HCT116 (cell line): ENCODE data around the gene GPRC5B.

Experiments used
- CTCF ChIP-seq, 3 experiments: fragments of 200-600 bp in 1 of 3; sonication (generic) in 1 of 3; IDR thresholded peaks in 2 of 3; conservative IDR thresholded peaks in 1 of 3; 2 replicates each; pipeline ENCODE4 v1.5.1; 2012 to 2017; ENCODE audit warnings: low read depth in 2 of 3, low read length in 2 of 3, antibody characterized with exemption in 1 of 3, borderline replicate concordance in 1 of 3, control low read depth in 1 of 3, mild to moderate bottlenecking in 1 of 3, mixed read lengths in 1 of 3, mixed run types in 1 of 3, moderate library complexity in 1 of 3; ENCODE audit not compliant: insufficient read depth in 1 of 3
- POLR2A ChIP-seq: IDR thresholded peaks from 2 replicates; pipeline ENCODE4 v1.7.0; 2011; ENCODE audit warnings: borderline replicate concordance; ENCODE audit not compliant: insufficient read depth, insufficient read length; ENCODE audit errors: extremely low read depth
- ZNF274 ChIP-seq: fragments of 200-500 bp; sonication (Bioruptor generic); IDR thresholded peaks from 2 replicates; pipeline ENCODE4 v1.6.1; 2014; ENCODE audit warnings: mild to moderate bottlenecking, low read depth, low read length, inconsistent platforms
- TF ChIP-seq, protein P1 (sequence below): IDR thresholded peaks from 2 replicates; pipeline ENCODE4 v1.6.1; 2012

- TF ChIP-seq CTCF (IDR thresholded peaks at IDR 0.05 in 2 of 3, conservative IDR thresholded peaks at IDR 0.05 in 1 of 3; ENCODE audit: borderline replicate concordance in 1 of 3, insufficient read depth in 1 of 3, low read depth in 2 of 3, low read length in 2 of 3) (no peak), ZNF274 (no peak), POLR2A (no peak)
- TF ChIP-seq, protein P1, sequence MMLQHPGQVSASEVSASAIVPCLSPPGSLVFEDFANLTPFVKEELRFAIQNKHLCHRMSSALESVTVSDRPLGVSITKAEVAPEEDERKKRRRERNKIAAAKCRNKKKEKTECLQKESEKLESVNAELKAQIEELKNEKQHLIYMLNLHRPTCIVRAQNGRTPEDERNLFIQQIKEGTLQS, result no peak
Measured at GRCh38 chr16:19881028-19881427, 3.6 kb downstream of the GPRC5B start.
